Ovary (tissue), 9 donors: Measurements from ENCODE around the gene WIZ. TPM values are rescaled to one million over a fixed set of nuclear protein-coding genes. Genes with fewer than 3 reads are reported as not detected.

ENCODE experiments used
- DNase-seq, 5 donors: peaks; one replicate each; pipeline ENCODE4 v3.0.0-alpha.2; 2019 to 2020
- H3K27ac ChIP-seq, 2 donors: fragments of 200-600 bp; one replicate each; pipeline versions ENCODE4 v1.5.1 to v1.8.0; 2019 to 2022
- H3K27me3 ChIP-seq: fragments of 200-600 bp; one replicate; pipeline ENCODE4 v1.8.0; 2022
- H3K36me3 ChIP-seq: fragments of 200-600 bp; sonication (generic); one replicate; pipeline ENCODE4 v1.5.1; 2019
- H3K4me1 ChIP-seq: one replicate; pipeline ENCODE4 v1.8.1; 2013; ENCODE audit warnings: mild to moderate bottlenecking, moderate library complexity; ENCODE audit not compliant: insufficient read depth
- H3K4me3 ChIP-seq: fragments of 200-600 bp; sonication (generic); one replicate; pipeline ENCODE4 v1.5.1; 2017
- H3K9me3 ChIP-seq, 2 donors: fragments of 200-600 bp in 1 of 2; sonication (generic) in 1 of 2; one replicate each; pipeline versions ENCODE4 v1.5.1 to v1.8.1; 2013 to 2019; ENCODE audit warnings: mild to moderate bottlenecking in 1 of 2, moderate library complexity in 1 of 2
- CTCF ChIP-seq, 3 donors: fragments of 450-650 bp in 2 of 3; fragments of 200-600 bp in 1 of 3; IDR thresholded peaks; one replicate each; pipeline versions ENCODE4 v1.5.1 to v1.8.0; 2016 to 2022; ENCODE audit warnings: antibody characterized with exemption in 3 of 3, mild to moderate bottlenecking in 1 of 3
- EP300 ChIP-seq: sonication (generic); formaldehyde crosslinking; IDR thresholded peaks from one replicate; pipeline ENCODE4 v1.6.1; 2017; ENCODE audit warnings: antibody characterized with exemption
- POLR2A ChIP-seq: fragments of 450-650 bp; IDR thresholded peaks from one replicate; pipeline ENCODE4 v1.6.1; 2017; ENCODE audit warnings: antibody characterized with exemption, mild to moderate bottlenecking, moderate library complexity
- WGBS, 3 donors: extraction: QIAGEN DNeasy Blood & Tissue Kit in 1 of 3; methylation state at CpG; one replicate each; pipeline versions ENCODE4 v1.1.5 to v1.1.7; 2013 to 2017; 5-methylcytosine and 5-hydroxymethylcytosine counted together
- intact Hi-C, 4 donors: fragments of 100-400 bp; cut with DNase I; formaldehyde crosslinking; loops; one replicate each; pipeline versions ENCODE4 v1.11.0 to v1.15.1; 2022 to 2023
- polyA plus RNA-seq, 2 donors: library from polyadenylated mRNA; stranded (reverse); fragments of 200-250 nt in 1 of 2; fragments of 350-450 nt in 1 of 2; fragmentation: Illumina TruSeq in 1 of 2; extraction: RNeasy Lipid Tissue Mini Kit (QIAGEN cat#74804) in 1 of 2; gene quantifications; one replicate each; pipeline ENCODE4 v1.2.3, GENCODE V29; 2013 to 2014
- total RNA-seq, 7 donors: library from RNA; depleted of rRNA in 2 of 7; stranded (reverse); fragments of >200 nt in 2 of 7; fragmentation: NEBNext Ultra II Directional in 3 of 7; extraction: Animal tissue kit (Norgen Biotek cat#: 25700) in 3 of 7; gene quantifications; one replicate each; pipeline versions ENCODE4 v1.1.0 to v1.2.4, GENCODE V29; 2016 to 2023
- donor health status: DM: no; HTN: no; CAD: no; lungs with moderate emphysema.
- donor health status: DM: no; HTN: no; CAD: no.
- donor health status: Bipolar disorder and iron deficiency.
- donor health status: DM: yes; HTN: yes; CAD: no.
- donor health status: DM: no; HTN: no; CAD: no.
- donor health status: DM: yes; HTN: yes; CAD: no.

WIZ gene
- total and polyA plus RNA-seq, 9 donors, result 4.8 to 46.5 (median 38.2) TPM

- H3K36me3 ChIP-seq, result no peaks in the 10 kb centered on the region
- H3K4me3 ChIP-seq, result no peak overlapping the region
- WGBS, 3 donors, result 93 to 95% (median 93%) methylated on average over 8 of the region's 8 CpGs
- no peaks in the 10 kb centered on the region for H3K9me3 ChIP-seq
- DNase-seq, result no peak
- no peak for TF ChIP-seq POLR2A
- TF ChIP-seq CTCF (IDR thresholded peaks at IDR 0.05), result no peak
- no peak for TF ChIP-seq EP300
- peaks cover 11% of the 10 kb centered on the region for H3K4me1 ChIP-seq
- no peaks in the 10 kb centered on the region for H3K27me3 ChIP-seq
- no peak overlapping the region for H3K27ac ChIP-seq
- intact Hi-C loops, result no loop called here
Measured at GRCh38 chr19:15399234-15399515, 50.6 kb downstream of the WIZ start.

DNA sequence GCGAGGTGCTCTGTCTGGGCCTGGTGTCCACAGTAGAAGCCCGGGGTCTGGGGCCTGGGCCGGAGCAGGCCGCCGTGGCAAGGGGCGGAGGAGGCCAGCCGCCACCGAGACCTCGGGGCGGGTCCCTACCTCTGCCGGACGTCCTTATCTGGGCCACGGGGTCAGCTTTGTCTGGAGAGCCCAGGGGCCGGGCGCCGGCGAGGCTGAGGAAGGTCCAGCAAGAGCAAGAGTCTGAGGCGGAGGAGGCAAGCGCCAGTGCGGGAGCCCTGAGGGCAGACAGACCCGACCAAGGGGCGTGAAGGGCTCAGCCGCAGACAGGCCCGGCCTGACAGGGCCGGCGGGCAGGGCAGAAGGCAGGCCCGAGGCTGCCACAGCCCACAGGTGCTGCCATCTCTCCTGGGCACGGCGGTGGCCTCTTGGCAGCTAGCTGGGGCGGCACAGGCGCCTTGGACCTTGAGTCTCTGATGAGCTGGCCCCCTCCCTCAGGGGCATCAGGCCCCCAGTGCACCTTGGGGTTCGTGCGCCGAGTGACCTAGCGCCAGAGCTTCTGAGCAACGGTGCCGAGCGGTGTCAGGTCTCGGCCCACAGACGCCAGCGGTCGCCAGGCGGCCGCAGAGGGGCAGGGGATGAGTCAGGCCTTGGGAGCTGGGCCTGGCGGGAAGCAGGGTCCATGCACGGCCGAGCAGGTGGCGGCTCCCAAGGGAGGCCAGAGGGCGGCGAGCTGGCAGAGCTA is 51.1 kb downstream of the WIZ start:
- no peak for DNase-seq
- 83 to 87% (median 84%) methylated on average over 44 to 50 of the region's 50 CpGs for WGBS, 3 donors
- no peak overlapping the region for H3K27ac ChIP-seq

GRCh38 chr19:15397782-15398181 is 52.0 kb downstream of the WIZ start:
- Histone ChIP-seq H3K36me3 (no peaks in the 10 kb centered on the region), H3K9me3 (no peaks in the 10 kb centered on the region), H3K4me1 (no peaks in the 10 kb centered on the region), H3K4me3 (no peak overlapping the region), H3K27ac (no peak overlapping the region), H3K27me3 (no peaks in the 10 kb centered on the region)
- 77 to 84% (median 83%) methylated on average over 11 of the region's 11 CpGs for WGBS, 3 donors
- intact Hi-C loops, result no loop called here
- TF ChIP-seq POLR2A (no peak), EP300 (no peak), CTCF (IDR thresholded peaks at IDR 0.05) (no peak)
- no peak for DNase-seq

More for the DNA sequence above, 51.1 kb downstream of the WIZ start:
- no peak overlapping the region for H3K4me3 ChIP-seq
- no peaks in the 10 kb centered on the region for H3K27me3 ChIP-seq
- peaks cover 7% of the 10 kb centered on the region for H3K4me1 ChIP-seq
- TF ChIP-seq POLR2A (no peak), EP300 (no peak), CTCF (IDR thresholded peaks at IDR 0.05) (no peak)
- intact Hi-C loops, result no loop called here
- H3K9me3 ChIP-seq, result no peaks in the 10 kb centered on the region
- no peaks in the 10 kb centered on the region for H3K36me3 ChIP-seq

DNA sequence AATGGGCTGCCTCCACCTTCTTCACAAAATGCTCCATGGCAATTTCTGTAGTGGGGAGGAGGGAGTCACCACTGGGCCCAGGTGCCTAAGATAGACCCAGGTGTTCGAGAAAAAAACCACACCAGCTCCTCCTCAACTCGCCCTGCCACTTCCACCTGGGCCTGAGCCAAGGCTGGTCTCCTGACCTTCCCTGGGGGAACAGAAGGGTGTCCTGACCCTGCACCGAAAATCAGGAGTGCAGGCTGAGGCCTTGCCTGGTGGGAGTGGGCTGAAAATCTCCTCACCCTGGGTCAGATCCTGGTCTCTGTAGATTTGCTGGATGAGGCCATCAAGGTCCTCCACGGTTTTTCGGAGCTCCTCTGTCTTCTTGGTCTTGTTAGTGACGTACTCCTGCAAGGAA is 52.5 kb downstream of the WIZ start:
- Histone ChIP-seq H3K27me3 (no peaks in the 10 kb centered on the region), H3K9me3 (no peaks in the 10 kb centered on the region), H3K36me3 (no peaks in the 10 kb centered on the region), H3K27ac (no peak overlapping the region), H3K4me1 (no peaks in the 10 kb centered on the region), H3K4me3 (no peak overlapping the region)
- intact Hi-C loops, result no loop called here
- no peak for DNase-seq
- 85 to 92% (median 87%) methylated on average over 6 of the region's 6 CpGs for WGBS, 3 donors
- TF ChIP-seq CTCF (IDR thresholded peaks at IDR 0.05), result no peak
- no peak for TF ChIP-seq EP300
- TF ChIP-seq POLR2A, result no peak
